GM12864 (cell line): ENCODE data around the gene CXCR1.

Experiments
- DNase-seq: peaks from one replicate; pipeline ENCODE4 v3.0.0-alpha.2; 2011; ENCODE audit warnings: low read depth
- H3K4me3 ChIP-seq: 2 replicates; pipeline ENCODE4 v1.5.1; 2011; ENCODE audit warnings: mild to moderate bottlenecking, low read depth, low read length, control low read depth
- CTCF ChIP-seq: IDR thresholded peaks from 2 replicates; pipeline ENCODE4 v1.5.1; 2011; ENCODE audit warnings: low read depth, mild to moderate bottlenecking, moderate library complexity, low read length, control low read depth, inconsistent platforms; ENCODE audit errors: missing control alignments

CXCR1 gene

GRCh38 chr2:218193701-218194100 lies 26.9 kb upstream of the CXCR1 start:
- no peak for TF ChIP-seq CTCF
- no peak for DNase-seq

GRCh38 chr2:218192902-218193430 lies 26.2 kb upstream of the CXCR1 start:
- no peak overlapping the region for H3K4me3 ChIP-seq
- no peak for TF ChIP-seq CTCF
- DNase-seq, result no peak

More at GRCh38 chr2:218193701-218194100, 26.9 kb upstream of the CXCR1 start:
- H3K4me3 ChIP-seq, result no peak overlapping the region

GRCh38 chr2:218188528-218188927 lies 21.8 kb upstream of the CXCR1 start:
- DNase-seq, result no peak
- H3K4me3 ChIP-seq, result no peak overlapping the region
- TF ChIP-seq CTCF, result no peak

GRCh38 chr2:218187296-218188015 lies 20.7 kb upstream of the CXCR1 start:
- no peak for TF ChIP-seq CTCF
- no peak overlapping the region for H3K4me3 ChIP-seq
- DNase-seq, result no peak

- H3K4me3 ChIP-seq, result no peak overlapping the region
- DNase-seq, result no peak
- TF ChIP-seq CTCF, result no peak
Measured at GRCh38 chr2:218186876-218187275, 20.1 kb upstream of the CXCR1 start.

- no peak overlapping the region for H3K4me3 ChIP-seq
- DNase-seq, result peak; percentile 37
- peak; percentile 83 for TF ChIP-seq CTCF
Measured at GRCh38 chr2:218186355-218186766, 19.6 kb upstream of the CXCR1 start.

- no peak for DNase-seq
- no peak for TF ChIP-seq CTCF
- H3K4me3 ChIP-seq, result no peak overlapping the region
Measured at GRCh38 chr2:218184331-218184730, 17.6 kb upstream of the CXCR1 start.
